Erythroblast (primary cell): ENCODE data around the gene ADAM10.

Experiments
- GATA1 ChIP-seq: IDR thresholded peaks from 2 replicates; pipeline ENCODE4 v1.6.1; 2011; ENCODE audit warnings: low read depth, mild to moderate bottlenecking, control low read depth, low read length, moderate library complexity
- POLR2A ChIP-seq: IDR thresholded peaks from 2 replicates; pipeline ENCODE4 v1.6.1; 2011; ENCODE audit warnings: mild to moderate bottlenecking, low read length

GRCh38 chr15:58573270-58573669 lies 176.2 kb downstream of the ADAM10 start:
- TF ChIP-seq POLR2A (no peak), GATA1 (no peak)
